ENCODE data around the gene FREM2. TPM values are rescaled to one million over a fixed set of nuclear protein-coding genes. Genes with fewer than 3 reads are reported as not detected.

The FREM2 gene
- total RNA-seq, 4 donors from 2014 or later, result 0.28 to 2.8 (median 1.6) TPM

GRCh38 chr13:38685974-38686576, 802 bp upstream of the FREM2 start:
- ATAC-seq (ENCODE audit: low FRiP score) (no peak), DNase-seq (ENCODE audit: low spot score) (no peak)
- TF ChIP-seq, protein P1, sequence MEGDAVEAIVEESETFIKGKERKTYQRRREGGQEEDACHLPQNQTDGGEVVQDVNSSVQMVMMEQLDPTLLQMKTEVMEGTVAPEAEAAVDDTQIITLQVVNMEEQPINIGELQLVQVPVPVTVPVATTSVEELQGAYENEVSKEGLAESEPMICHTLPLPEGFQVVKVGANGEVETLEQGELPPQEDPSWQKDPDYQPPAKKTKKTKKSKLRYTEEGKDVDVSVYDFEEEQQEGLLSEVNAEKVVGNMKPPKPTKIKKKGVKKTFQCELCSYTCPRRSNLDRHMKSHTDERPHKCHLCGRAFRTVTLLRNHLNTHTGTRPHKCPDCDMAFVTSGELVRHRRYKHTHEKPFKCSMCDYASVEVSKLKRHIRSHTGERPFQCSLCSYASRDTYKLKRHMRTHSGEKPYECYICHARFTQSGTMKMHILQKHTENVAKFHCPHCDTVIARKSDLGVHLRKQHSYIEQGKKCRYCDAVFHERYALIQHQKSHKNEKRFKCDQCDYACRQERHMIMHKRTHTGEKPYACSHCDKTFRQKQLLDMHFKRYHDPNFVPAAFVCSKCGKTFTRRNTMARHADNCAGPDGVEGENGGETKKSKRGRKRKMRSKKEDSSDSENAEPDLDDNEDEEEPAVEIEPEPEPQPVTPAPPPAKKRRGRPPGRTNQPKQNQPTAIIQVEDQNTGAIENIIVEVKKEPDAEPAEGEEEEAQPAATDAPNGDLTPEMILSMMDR (IDR thresholded peaks at IDR 0.05), result no peak

GRCh38 chr13:38687246-38688229, 661 bp downstream of the FREM2 start:
- ATAC-seq (ENCODE audit: low FRiP score), result no peak
- no peak for DNase-seq (ENCODE audit: low spot score)

GRCh38 chr13:38688674-38689073, 1.8 kb downstream of the FREM2 start:
- no peak for ATAC-seq (ENCODE audit: low FRiP score)
- no peak for DNase-seq (ENCODE audit: low spot score)
- TF ChIP-seq, protein P1 (IDR thresholded peaks at IDR 0.05), result no peak

More at GRCh38 chr13:38687246-38688229, 661 bp downstream of the FREM2 start:
- TF ChIP-seq, protein P1 (IDR thresholded peaks at IDR 0.05), result no peak

DNA sequence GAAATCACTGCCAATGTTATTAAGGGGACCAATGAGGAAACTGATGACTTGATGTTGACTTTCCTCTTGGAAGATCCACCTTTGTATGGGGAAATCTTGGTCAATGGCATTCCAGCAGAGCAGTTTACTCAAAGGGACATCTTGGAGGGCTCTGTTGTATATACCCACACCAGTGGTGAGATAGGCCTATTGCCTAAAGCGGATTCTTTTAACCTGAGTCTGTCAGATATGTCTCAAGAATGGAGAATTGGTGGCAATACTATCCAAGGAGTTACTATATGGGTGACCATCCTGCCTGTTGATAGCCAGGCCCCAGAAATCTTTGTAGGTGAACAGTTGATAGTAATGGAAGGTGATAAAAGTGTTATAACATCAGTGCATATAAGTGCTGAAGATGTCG, 3.4 kb downstream of the FREM2 start:
- DNase-seq (ENCODE audit: low spot score) (no peak), ATAC-seq (ENCODE audit: low FRiP score) (no peak)
- TF ChIP-seq, protein P1 (IDR thresholded peaks at IDR 0.05), result no peak

DNA sequence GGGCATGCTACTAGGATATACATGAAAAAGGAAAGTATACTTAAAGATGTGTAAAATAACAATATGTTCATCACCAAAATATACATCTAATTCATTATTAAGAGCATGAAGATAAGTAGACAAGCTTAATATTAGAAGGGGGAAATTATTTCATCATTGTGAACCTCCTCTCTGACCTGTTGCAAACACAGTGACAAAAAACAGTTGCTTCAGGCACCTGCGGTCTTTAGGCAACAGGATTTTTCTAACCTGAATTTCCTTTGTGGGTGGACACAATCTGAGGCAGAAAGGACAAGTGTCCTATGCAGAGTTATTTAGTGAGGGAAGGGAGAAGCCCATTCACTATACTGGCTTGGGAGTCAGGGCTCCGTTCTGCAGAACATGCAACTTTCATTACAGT, 6.3 kb downstream of the FREM2 start:
- DNase-seq (ENCODE audit: low spot score), result no peak
- TF ChIP-seq, protein P1 (IDR thresholded peaks at IDR 0.05), result no peak
- ATAC-seq (ENCODE audit: low FRiP score), result no peak

- TF ChIP-seq, protein P1 (IDR thresholded peaks at IDR 0.05), result no peak
- ATAC-seq (ENCODE audit: low FRiP score), result no peak
- no peak for DNase-seq (ENCODE audit: low spot score)
Measured at GRCh38 chr13:38693641-38694040, 6.8 kb downstream of the FREM2 start.

Measured in omental fat pad (tissue), 4 donors.